HepG2 (cell line): ENCODE measurements around the gene MLLT11. TPM values are rescaled to one million over a fixed set of nuclear protein-coding genes. Genes with fewer than 3 reads are reported as not detected.

ENCODE experiments used
- ATM ChIP-seq: fragments of 450-650 bp; IDR thresholded peaks from 2 replicates; pipeline ENCODE4 v1.7.1; 2017; ENCODE audit warnings: mild to moderate bottlenecking, borderline replicate concordance
- CBX1 ChIP-seq: IDR thresholded peaks from one replicate; pipeline ENCODE4 v1.6.1; 2016; ENCODE audit warnings: antibody characterized with exemption, low read depth
- ERF ChIP-seq: IDR thresholded peaks from 2 replicates; pipeline ENCODE4 v1.6.1; 2018; ENCODE audit warnings: missing biosample characterization, missing genetic modification reagents
- FOXA3 ChIP-seq: IDR thresholded peaks from 2 replicates; pipeline ENCODE4 v1.6.1; 2016; ENCODE audit warnings: missing genetic modification reagents, missing compliant biosample characterization
- GPN1 ChIP-seq: sonication (generic); formaldehyde crosslinking; IDR thresholded peaks from 2 replicates; pipeline ENCODE4 v1.5.1; 2020; ENCODE audit warnings: missing genetic modification reagents, borderline replicate concordance
- GTF3A ChIP-seq: sonication (generic); formaldehyde crosslinking; conservative IDR thresholded peaks from 2 replicates; pipeline ENCODE4 v1.4.0; 2020; ENCODE audit warnings: mild to moderate bottlenecking, missing genetic modification reagents
- HMG20B ChIP-seq: conservative IDR thresholded peaks from 2 replicates; pipeline ENCODE4 v1.6.1; 2016; ENCODE audit warnings: missing genetic modification reagents, missing compliant biosample characterization
- HOXD1 ChIP-seq: sonication (generic); formaldehyde crosslinking; IDR thresholded peaks from 2 replicates; pipeline ENCODE4 v1.5.0; 2020; ENCODE audit warnings: missing genetic modification reagents
- LRRFIP1 ChIP-seq: sonication (generic); formaldehyde crosslinking; conservative IDR thresholded peaks from 2 replicates; pipeline ENCODE4 v1.4.0; 2020; ENCODE audit warnings: missing genetic modification reagents
- MEF2D ChIP-seq: sonication (generic); formaldehyde crosslinking; IDR thresholded peaks from 2 replicates; pipeline ENCODE4 v1.5.1; 2020; ENCODE audit warnings: mild to moderate bottlenecking, missing genetic modification reagents
- MTF1 ChIP-seq: sonication (generic); formaldehyde crosslinking; IDR thresholded peaks from 2 replicates; pipeline ENCODE4 v1.5.0; 2020; ENCODE audit warnings: missing genetic modification reagents
- NR2F1 ChIP-seq, 2 experiments: fragments of 450-650 bp in 1 of 2; formaldehyde crosslinking in 1 of 2; IDR thresholded peaks; 2 replicates each; pipeline versions ENCODE4 v1.5.0 to v1.6.1; 2016 to 2020; ENCODE audit warnings: mild to moderate bottlenecking in 1 of 2, missing compliant biosample characterization in 1 of 2, missing genetic modification reagents in 1 of 2, moderate library complexity in 1 of 2
- PAX8 ChIP-seq: sonication (generic); formaldehyde crosslinking; IDR thresholded peaks from 2 replicates; pipeline ENCODE4 v1.8.0; 2022; ENCODE audit warnings: mild to moderate bottlenecking, missing genetic modification reagents, borderline replicate concordance
- PHF5A ChIP-seq: IDR thresholded peaks from one replicate; pipeline ENCODE4 v1.6.1; 2018; ENCODE audit warnings: low read depth, missing genetic modification reagents; ENCODE audit not compliant: unreplicated experiment
- POLR2AphosphoS5 ChIP-seq: IDR thresholded peaks from 2 replicates; pipeline ENCODE4 v1.6.1; 2012; ENCODE audit warnings: low read depth, low read length
- RARA ChIP-seq: IDR thresholded peaks from 2 replicates; pipeline ENCODE4 v1.6.1; 2016; ENCODE audit warnings: missing genetic modification reagents, missing compliant biosample characterization
- SALL1 ChIP-seq: sonication (generic); formaldehyde crosslinking; IDR thresholded peaks from 2 replicates; pipeline ENCODE4 v1.8.0; 2022; ENCODE audit warnings: mild to moderate bottlenecking, missing genetic modification reagents
- ZBTB21 ChIP-seq: sonication (generic); formaldehyde crosslinking; IDR thresholded peaks from 2 replicates; pipeline ENCODE4 v1.4.0; 2020; ENCODE audit warnings: missing genetic modification reagents
- ZMAT5 ChIP-seq: sonication (generic); formaldehyde crosslinking; IDR thresholded peaks from 2 replicates; pipeline ENCODE4 v1.5.0; 2020; ENCODE audit warnings: mild to moderate bottlenecking, low read depth, missing genetic modification reagents, borderline replicate concordance
- ZMYM2 ChIP-seq: sonication (generic); formaldehyde crosslinking; IDR thresholded peaks from 2 replicates; pipeline ENCODE4 v1.8.0; 2022; ENCODE audit warnings: mild to moderate bottlenecking, missing genetic modification reagents
- ZNF225 ChIP-seq: sonication (generic); formaldehyde crosslinking; IDR thresholded peaks from 2 replicates; pipeline ENCODE4 v1.4.0; 2020; ENCODE audit warnings: mild to moderate bottlenecking, missing genetic modification reagents
- ZNF256 ChIP-seq: sonication (generic); formaldehyde crosslinking; conservative IDR thresholded peaks from 2 replicates; pipeline ENCODE4 v1.4.0; 2020; ENCODE audit warnings: missing genetic modification reagents
- ZNF260 ChIP-seq: sonication (generic); formaldehyde crosslinking; IDR thresholded peaks from 2 replicates; pipeline ENCODE4 v1.4.0; 2020; ENCODE audit warnings: missing genetic modification reagents, low read depth, mild to moderate bottlenecking, borderline replicate concordance
- ZNF549 ChIP-seq: sonication (generic); formaldehyde crosslinking; IDR thresholded peaks from 2 replicates; pipeline ENCODE4 v1.5.0; 2020; ENCODE audit warnings: missing genetic modification reagents
- ZNF580 ChIP-seq: IDR thresholded peaks from 2 replicates; pipeline ENCODE4 v1.6.1; 2016; ENCODE audit warnings: low read depth, borderline replicate concordance
- ZNF703 ChIP-seq: sonication (generic); formaldehyde crosslinking; IDR thresholded peaks from 2 replicates; pipeline ENCODE4 v1.5.1; 2020; ENCODE audit warnings: missing genetic modification reagents, mild to moderate bottlenecking, moderate library complexity, borderline replicate concordance
- ZNF770 ChIP-seq: sonication (generic); formaldehyde crosslinking; IDR thresholded peaks from 2 replicates; pipeline ENCODE4 v1.5.0; 2020; ENCODE audit warnings: mild to moderate bottlenecking, missing genetic modification reagents
- ZNF782 ChIP-seq: sonication (generic); formaldehyde crosslinking; IDR thresholded peaks from 2 replicates; pipeline ENCODE4 v1.4.0; 2020; ENCODE audit warnings: missing genetic modification reagents, mild to moderate bottlenecking, borderline replicate concordance
- ZNF878 ChIP-seq: sonication (generic); formaldehyde crosslinking; IDR thresholded peaks from 2 replicates; pipeline ENCODE4 v1.8.1; 2023; ENCODE audit warnings: mild to moderate bottlenecking, missing genetic modification reagents, moderate library complexity
- polyA plus RNA-seq, 8 experiments: library from polyadenylated mRNA; depleted of rRNA in 3 of 8; stranded (reverse) in 7 of 8; unstranded in 1 of 8; fragments of >200 nt; fragmentation: Illumina TruSeq in 4 of 8; extraction: Trizol in 4 of 8; gene quantifications; 2 replicates each; pipeline versions ENCODE4 v1.2.1 to v1.2.3, GENCODE V29; 2011 to 2016; ENCODE audit warnings: low read depth in 4 of 8, missing spikeins in 1 of 8, mixed read lengths in 1 of 8; ENCODE audit not compliant: insufficient read depth in 1 of 8
- total RNA-seq, 5 experiments: library from RNA; depleted of rRNA; stranded (reverse); fragments of >200 nt; fragmentation: Illumina TruSeq; extraction: Trizol; gene quantifications; 2 replicates each; pipeline ENCODE4 v1.2.3, GENCODE V29; 2016; ENCODE audit warnings: low read depth in 1 of 5

The MLLT11 gene
- total and polyA plus RNA-seq, 2 of the 13 experiments (the other 11 are each of a cell fraction or from before 2014, with no cell fraction given), result 0.21 to 0.22 TPM

- TF ChIP-seq ZNF770 (CRISPR knock-in tag) (peak; percentile 97), GTF3A (CRISPR knock-in tag) (no peak), LRRFIP1 (no peak), ERF (CRISPR knock-in tag) (no peak; the same call in 1 of the 2 replicates), ZNF256 (CRISPR knock-in tag) (no peak), MTF1 (CRISPR knock-in tag) (no peak), PAX8 (CRISPR knock-in tag) (no peak), POLR2AphosphoS5 (no peak), ZBTB21 (CRISPR knock-in tag) (no peak), ZNF260 (CRISPR knock-in tag) (no peak), HMG20B (CRISPR knock-in tag) (no peak), ZNF703 (CRISPR knock-in tag) (no peak), ZMYM2 (CRISPR knock-in tag) (peak; percentile 96), FOXA3 (CRISPR knock-in tag) (peak; percentile 65), ZNF782 (CRISPR knock-in tag) (no peak), SALL1 (CRISPR knock-in tag) (peak; percentile 72), ZNF549 (CRISPR knock-in tag) (no peak), ZNF878 (no peak), NR2F1 (CRISPR knock-in tag; IDR thresholded peaks at IDR 0.05) (peak; percentile 59 to 76; a peak in 3 of 4 replicates), HOXD1 (CRISPR knock-in tag) (no peak), CBX1 (no peak), PHF5A (CRISPR knock-in tag) (no peak), ZNF225 (CRISPR knock-in tag) (no peak), ATM (no peak), MEF2D (CRISPR knock-in tag) (no peak), GPN1 (CRISPR knock-in tag) (no peak), ZMAT5 (CRISPR knock-in tag) (no peak), RARA (CRISPR knock-in tag) (peak; percentile 75), ZNF580 (CRISPR knock-in tag) (0 out of 2 replicates have a peak, but pooled peaks have one; percentile 43)
Measured at GRCh38 chr1:151108331-151108730, 48.1 kb downstream of the MLLT11 start (continued).
